Activated CD8-positive, alpha-beta memory T cell treated with anti-CD3 and anti-CD28 coated beads for 24 hours (primary cell): ENCODE data around the gene CXCL6.

Experiments
- DNase-seq: peaks from one replicate; pipeline ENCODE4 v3.0.0-alpha.2; 2020

The CXCL6 gene

DNA sequence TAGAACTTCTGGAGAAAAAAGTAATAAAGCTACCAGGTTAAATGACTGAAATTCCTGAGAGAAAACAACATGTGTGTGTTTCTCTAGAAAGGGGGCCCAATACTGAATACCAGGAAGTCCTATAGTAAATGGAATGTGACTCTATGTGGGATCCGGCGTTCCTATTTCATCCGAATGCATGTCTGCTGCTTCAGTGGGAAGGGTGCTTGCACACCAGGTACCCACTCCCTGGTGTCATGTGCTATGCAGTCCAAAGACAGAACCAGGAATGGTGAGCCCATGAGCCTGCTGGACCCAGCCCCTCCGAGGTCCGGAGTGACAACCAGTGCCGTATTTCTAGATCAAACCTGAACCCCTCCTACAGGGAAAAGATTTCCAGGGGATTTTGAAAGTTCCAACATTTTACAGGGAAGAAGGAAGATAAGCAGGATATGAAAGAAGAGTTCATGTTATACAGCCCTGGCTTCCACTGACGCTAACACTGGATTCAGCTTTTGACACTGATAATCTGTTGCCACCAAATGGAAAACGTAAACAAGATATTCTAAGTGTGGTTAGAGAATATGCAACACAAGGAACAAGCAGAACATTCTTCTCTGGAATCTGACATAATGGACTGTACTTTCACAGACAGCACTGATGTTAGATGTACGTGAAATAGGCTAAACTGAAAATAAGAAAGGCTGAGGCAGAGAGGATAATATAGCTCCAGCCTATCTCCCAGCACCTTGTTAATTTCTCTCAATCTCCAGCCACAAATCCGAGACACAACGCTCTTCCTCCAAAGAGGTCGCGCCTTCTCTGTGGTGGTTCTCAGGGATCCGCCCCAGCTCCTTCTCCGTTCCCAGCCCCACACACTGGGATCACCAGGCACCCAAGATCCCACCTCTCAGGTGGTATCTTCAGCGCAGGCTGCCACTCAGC, 32.0 kb downstream of the CXCL6 start:
- no peak for DNase-seq

DNA sequence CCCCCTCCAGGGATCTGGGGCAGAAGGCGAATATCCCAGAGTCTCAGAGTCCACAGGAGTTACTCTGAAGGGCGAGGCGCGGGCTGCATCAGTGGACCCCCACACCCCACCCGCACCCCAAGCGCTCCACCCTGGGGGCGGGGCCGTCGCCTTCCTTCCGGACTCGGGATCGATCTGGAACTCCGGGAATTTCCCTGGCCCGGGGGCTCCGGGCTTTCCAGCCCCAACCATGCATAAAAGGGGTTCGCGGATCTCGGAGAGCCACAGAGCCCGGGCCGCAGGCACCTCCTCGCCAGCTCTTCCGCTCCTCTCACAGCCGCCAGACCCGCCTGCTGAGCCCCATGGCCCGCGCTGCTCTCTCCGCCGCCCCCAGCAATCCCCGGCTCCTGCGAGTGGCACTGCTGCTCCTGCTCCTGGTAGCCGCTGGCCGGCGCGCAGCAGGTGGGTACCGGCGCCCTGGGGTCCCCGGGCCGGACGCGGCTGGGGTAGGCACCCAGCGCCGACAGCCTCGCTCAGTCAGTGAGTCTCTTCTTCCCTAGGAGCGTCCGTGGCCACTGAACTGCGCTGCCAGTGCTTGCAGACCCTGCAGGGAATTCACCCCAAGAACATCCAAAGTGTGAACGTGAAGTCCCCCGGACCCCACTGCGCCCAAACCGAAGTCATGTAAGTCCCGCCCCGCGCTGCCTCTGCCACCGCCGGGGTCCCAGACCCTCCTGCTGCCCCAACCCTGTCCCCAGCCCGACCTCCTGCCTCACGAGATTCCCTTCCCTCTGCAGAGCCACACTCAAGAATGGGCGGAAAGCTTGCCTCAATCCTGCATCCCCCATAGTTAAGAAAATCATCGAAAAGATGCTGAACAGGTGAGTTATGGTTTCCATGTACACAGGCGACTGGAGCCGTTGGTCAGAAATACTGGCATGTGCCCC, 32.9 kb downstream of the CXCL6 start, which contains the start of gene CXCL1:
Gene CXCL1, plus strand, starts transcription at position 264 of the 926 bp plus-strand sequence. Its CDS starts 78 bp downstream, at position 342.
- no peak for DNase-seq

DNA sequence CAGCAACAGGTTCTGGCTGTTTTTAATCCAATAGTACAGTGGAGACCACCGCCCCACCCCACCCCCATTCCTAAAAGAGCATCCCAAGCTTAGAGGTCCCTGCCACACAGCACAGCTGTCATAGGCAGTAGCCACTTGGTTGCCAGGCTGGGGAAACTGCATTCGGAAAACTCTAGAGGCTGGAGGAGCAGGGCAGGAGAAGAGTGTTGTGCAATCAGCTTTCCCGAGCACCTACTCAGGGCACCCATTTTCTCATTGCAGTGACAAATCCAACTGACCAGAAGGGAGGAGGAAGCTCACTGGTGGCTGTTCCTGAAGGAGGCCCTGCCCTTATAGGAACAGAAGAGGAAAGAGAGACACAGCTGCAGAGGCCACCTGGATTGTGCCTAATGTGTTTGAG, 33.8 kb downstream of the CXCL6 start:
- DNase-seq, result no peak

DNA sequence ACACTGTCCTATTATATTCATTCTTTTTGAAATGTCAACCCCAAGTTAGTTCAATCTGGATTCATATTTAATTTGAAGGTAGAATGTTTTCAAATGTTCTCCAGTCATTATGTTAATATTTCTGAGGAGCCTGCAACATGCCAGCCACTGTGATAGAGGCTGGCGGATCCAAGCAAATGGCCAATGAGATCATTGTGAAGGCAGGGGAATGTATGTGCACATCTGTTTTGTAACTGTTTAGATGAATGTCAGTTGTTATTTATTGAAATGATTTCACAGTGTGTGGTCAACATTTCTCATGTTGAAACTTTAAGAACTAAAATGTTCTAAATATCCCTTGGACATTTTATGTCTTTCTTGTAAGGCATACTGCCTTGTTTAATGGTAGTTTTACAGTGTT, 34.3 kb downstream of the CXCL6 start:
- DNase-seq, result no peak

DNA sequence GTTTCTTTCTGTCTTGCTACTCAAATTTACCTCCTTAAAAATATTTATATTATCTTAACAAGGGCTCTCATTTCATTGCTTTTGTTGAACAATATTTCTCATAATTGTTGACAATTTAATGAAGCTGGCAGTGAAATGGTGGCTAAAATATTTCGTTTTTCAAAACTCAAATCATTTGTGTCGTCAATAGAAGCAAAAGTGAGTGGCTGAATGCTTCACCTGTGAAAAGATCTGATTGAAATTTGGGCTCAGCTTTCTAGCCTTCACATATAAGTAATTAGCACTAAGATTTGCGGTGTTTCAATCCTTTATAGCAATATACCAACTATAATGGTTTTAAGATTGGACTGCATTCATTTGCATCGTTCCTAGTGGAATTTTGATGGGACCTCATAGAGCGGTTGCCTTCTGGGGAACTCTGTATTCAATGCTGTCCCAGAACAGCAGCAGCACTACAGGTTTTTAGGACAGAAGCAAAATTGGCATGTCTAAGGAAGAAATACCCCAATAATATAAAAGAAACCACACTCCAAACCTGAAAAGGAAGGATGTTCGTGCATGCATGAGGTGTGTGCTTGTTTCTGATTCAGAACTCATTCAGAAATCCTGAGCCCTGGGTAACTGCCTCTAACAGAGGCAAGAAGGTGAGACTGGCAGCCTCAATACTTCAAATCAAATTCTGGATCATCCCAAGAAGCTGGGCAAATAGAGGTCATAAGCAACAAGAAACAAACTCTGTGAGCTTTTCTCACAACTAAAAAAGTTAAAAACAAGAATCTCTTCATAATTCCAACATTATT, 35.2 kb downstream of the CXCL6 start:
- DNase-seq, result no peak

DNA sequence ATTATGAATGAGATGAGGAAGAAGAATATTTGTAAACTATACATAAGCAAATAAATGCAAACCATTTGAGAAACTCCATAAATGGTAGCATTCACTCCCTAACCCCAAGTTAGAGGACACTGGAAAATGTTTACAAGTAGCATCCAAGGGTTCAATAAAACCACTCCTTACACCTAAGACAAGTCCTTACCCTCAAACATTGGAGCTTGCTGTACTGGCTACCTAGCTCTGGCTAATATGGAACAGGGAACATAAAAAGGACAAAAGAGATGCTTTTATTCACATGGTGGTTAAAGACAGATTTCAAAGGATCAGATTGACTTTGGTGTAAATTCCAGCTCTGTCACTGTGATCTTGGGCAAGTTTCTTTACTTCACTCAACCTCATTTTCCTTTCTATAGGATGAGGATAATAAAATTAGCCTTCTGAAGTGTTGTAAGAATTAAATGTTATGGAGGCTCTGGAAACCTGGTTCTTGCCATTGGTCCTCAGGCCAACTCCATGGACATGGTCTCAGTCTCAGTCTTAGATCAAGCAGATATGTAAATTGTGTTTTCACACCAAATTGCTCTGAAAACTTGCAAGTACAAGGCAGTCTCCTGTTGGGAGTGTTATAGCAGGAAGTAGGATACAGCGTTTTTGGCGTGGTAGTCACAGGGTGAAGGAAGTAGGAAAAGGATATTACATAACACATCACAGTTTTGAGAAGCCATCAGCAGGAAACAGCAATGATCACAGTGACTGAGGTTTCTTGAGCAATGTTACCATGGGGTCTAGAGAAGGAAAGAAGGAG, 36.0 kb downstream of the CXCL6 start:
- no peak for DNase-seq

DNA sequence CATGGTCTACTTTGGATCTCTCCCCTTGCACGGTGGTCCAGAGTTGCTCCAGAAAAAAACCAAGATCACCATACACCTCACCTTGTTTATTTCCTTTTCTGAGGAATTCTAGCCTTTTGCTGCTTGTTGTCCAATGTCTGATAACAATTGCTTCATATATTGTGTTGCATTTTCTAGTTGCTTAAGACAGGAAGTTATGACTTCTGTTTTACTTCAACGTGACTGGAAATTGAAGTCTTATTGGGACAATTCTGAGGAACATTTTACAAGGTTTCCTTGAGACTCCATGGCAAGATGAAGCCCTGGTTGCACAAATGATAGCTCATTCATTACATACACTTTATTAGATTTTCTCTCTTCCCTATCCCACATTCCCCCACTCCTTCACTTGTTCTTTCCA, 37.9 kb downstream of the CXCL6 start:
- DNase-seq, result no peak

DNA sequence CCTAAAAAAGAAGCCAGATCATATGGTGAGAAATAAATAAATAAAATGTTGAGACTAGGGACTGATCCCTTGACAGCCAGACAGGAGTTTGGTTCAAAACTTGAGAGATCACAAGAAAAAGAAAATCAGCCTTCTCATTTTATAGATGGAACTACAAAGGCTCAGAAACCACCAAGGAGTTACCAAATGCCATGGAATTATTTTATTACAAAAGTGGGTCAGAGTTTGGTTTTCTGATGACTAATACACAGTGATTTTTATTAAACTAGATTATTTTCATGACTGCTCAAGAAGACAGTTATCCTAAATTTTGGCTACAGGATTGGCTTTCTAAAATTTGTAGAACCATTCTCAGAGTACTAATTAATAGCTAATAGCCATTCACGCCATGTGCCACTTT, 38.9 kb downstream of the CXCL6 start:
- no peak for DNase-seq

DNA sequence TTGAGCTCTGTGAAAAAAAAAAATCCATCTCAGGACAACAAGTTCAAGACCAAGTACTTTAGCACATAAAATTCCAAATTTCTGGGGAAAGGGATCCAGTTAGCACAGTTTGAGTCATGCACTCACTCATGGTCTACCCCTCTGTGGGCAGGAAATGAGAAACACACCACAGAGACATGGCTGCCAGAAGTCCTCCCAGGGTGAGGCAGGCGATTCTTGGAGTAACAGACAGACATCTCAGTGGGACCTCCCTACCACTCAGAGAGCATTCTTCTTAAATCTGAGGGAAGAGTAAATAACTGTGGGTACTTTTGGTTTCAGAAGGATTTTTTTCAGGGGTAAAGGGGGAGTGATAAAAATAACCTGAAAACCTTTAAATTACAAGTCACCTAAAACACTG, 46.8 kb downstream of the CXCL6 start:
- no peak for DNase-seq

DNA sequence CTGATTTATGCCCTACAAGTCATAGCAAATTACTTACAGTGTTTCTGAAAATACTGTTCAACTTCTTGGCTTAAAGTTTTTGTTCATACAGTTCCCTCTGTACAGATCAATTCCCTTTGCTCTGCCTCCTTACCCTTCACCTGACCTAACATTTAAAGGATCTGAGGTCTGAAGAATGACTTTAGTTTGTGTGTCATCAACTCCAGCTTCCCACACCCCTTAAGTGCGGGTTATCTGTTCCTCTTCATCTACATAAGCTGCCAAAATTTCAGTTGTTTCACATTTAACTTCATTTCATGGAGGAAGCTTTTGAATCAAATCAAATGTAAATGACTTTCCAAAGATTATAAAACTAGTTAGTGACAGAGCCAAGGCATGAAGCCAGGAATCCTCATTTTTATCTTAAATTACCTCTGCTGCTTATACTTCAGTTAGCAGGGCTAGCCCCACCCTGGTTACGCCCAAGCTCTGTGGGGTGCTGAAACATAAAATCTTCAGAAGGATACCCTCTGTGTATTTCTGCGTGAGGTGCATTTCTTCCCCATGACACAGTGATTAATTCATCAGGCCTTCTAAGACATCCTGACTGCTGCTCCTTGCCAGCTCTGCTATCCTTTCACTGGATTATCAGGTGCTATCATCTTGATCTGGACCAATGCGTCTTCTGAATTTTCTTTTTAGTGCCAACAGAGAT, 49.2 kb downstream of the CXCL6 start:
- no peak for DNase-seq
